Activated T-cell treated with anti-CD3 and anti-CD28 coated beads, Interleukin-2, amount 50 U/mL, for 24 hours (primary cell): ENCODE data around the gene CTSH.
"Not testable (repeated sequence)": the region's sequence is repeated elsewhere in the genome, so short reads cannot be mapped to it uniquely, and the experiment has no call there.

ENCODE experiments used
- DNase-seq: peaks from one replicate; pipeline ENCODE4 v3.0.0-alpha.2; 2020
- H3K27ac Mint-ChIP-seq: 2 replicates; pipeline ENCODE4 v1.8.0; 2020; ENCODE audit warnings: mild to moderate bottlenecking, mixed read lengths
- H3K27me3 Mint-ChIP-seq: 2 replicates; pipeline ENCODE4 v1.8.0; 2020; ENCODE audit warnings: mixed read lengths
- H3K36me3 Mint-ChIP-seq: 2 replicates; pipeline ENCODE4 v1.8.0; 2020; ENCODE audit warnings: low read depth, mixed read lengths
- H3K4me1 Mint-ChIP-seq: 2 replicates; pipeline ENCODE4 v1.8.0; 2020; ENCODE audit warnings: low read depth, mixed read lengths
- H3K4me3 Mint-ChIP-seq: 2 replicates; pipeline ENCODE4 v1.8.0; 2020; ENCODE audit warnings: mild to moderate bottlenecking, moderate library complexity, mixed read lengths
- H3K9me3 Mint-ChIP-seq: 2 replicates; pipeline ENCODE4 v1.8.0; 2020; ENCODE audit warnings: mixed read lengths

CTSH gene

DNA sequence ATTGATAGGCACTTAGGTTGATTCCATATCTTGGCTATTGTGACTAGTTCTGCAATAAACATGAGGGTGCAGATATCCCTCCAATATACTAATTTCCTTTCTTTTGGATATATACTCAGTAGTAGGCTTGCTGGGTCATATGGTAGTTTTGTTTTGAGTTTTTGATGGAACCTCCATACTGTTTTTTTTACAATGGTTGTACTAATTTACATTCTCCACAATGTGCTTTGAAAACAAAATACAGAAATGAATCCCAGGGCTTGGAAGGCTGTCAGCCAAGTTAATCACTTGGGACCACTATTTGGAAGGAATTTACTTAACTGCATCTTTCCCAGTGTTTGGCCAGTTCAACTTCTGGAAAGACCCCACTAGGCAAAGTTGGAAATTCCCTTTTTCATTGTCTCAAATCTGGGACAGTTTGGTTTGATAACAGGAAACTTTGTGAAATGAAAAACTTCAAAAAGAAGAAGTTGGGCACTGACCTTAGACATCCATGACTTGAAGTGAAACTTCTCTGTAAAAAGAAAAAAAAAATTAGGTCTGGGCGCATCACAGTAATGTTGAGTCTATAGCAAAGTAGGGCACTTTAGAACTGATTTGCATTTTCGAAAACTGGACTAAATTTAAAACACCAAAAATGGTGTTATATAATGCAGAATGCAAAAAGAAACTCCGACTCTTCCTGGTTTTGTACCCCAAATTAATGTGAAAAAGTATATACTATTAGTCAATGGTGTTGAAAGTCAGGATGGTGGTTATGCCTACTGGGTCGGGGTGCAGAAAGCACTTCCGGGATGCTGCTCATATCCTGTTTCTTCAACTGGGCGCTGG, 6.0 kb downstream of the CTSH start:
- DNase-seq, result no peak
- Mint-ChIP-seq H3K36me3 (peaks cover 2% of the 10 kb centered on the region), H3K27me3 (peaks cover 19% of the 10 kb centered on the region), H3K9me3 (no peaks in the 10 kb centered on the region), H3K4me1 (peaks cover 24% of the 10 kb centered on the region), H3K4me3 (peak overlapping the region; percentile 13), H3K27ac (peak overlapping the region; percentile 70)

DNA sequence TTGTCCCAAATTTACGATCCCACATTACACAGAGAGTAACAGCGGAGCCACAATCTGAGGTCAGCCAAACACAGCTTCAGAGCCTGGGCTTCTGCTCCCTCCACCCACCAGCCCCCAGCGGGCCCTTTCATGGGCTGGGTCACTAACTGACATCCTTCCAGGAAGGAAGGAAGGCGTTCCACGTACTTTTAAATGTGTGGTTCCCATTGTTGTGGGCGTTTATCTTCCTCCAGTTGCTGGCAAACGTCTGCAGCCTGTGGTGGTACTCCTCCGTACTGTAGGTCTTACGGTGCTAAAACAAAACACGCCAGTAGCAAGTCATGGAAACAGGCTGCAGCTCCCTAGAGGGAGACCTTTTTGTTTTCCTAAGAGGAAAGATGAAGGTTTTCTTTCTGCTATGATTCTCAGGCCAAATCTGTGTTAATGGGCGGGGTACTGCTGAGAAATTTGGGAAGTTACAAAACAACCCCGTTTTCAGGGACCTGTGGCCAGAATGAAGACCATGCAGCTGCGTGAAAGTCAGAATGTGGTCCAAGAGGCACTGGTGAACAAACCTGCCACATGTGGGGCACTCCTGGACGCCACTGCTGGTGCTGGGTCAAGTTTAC, 7.6 kb downstream of the CTSH start:
- H3K27ac Mint-ChIP-seq, result peak overlapping the region; percentile 61
- H3K36me3 Mint-ChIP-seq, result peaks cover 2% of the 10 kb centered on the region
- no peaks in the 10 kb centered on the region for H3K9me3 Mint-ChIP-seq
- peaks cover 24% of the 10 kb centered on the region for H3K4me1 Mint-ChIP-seq
- DNase-seq, result no peak
- peaks cover 7% of the 10 kb centered on the region for H3K27me3 Mint-ChIP-seq
- peak overlapping the region; percentile 10 for H3K4me3 Mint-ChIP-seq

DNA sequence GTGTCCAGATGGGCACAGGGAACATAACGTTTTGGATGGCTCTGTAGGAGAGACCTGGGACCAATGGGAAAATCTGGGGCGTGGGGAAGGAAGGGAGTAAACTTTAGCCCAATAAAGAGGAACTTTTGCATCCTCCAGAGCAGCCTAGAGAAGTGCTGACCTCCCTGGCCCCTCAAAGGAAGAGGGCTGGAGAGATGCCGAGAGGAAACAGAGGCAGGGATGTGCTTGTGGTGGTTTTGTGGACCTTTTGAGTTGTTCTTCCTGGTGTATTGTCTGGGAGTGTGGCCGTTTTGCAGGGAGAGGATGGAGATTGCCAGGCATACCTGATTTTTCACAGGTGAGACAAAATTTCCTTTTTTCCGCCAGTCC, 10.2 kb downstream of the CTSH start:
- Mint-ChIP-seq H3K36me3 (peaks cover 2% of the 10 kb centered on the region), H3K27ac (no peak overlapping the region), H3K4me1 (peaks cover 21% of the 10 kb centered on the region), H3K27me3 (peaks cover 6% of the 10 kb centered on the region), H3K4me3 (no peak overlapping the region), H3K9me3 (no peaks in the 10 kb centered on the region)
- no peak for DNase-seq

DNA sequence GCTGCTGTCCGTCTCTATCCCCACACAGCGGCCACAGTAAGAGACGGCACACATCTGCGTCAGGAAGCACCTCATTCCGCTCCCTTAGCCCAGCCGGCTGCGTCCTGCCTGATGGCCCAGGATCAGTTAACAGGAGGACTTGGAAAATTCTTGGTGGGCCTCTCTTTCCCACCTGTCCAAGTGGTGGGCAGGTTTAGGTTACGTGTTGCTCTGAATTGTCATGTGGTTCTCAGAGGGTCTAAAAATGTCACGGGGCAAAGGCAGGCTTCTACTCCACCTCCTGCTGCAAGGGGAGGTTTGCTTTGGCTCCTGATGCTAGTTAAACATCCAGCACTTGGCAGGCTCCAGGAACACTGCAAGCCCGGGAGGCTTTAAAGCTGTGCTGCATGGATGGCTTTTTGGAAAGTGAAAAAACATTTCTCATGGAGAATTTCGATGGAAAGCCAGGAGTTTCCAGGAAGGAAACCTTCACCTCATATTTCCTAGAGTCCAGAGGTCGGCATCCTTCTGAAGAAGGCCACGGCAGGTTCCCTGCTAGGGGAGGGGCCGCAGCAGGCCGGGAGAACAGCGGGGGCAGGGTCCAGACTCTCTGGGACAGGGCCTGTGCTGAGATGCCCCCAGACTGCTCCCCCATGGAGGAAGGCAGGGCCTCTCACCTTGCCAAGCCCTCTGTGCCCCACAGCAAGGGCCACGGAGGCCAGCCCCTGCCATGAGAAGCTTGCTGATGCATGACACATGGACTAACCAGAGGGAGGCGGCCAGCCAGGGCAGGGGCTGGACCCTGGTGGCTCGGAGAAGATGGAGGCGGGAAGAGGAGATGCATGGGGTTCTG, 10.8 kb downstream of the CTSH start:
- Mint-ChIP-seq H3K4me1 (peaks cover 17% of the 10 kb centered on the region), H3K9me3 (no peaks in the 10 kb centered on the region), H3K27me3 (peaks cover 6% of the 10 kb centered on the region), H3K27ac (no peak overlapping the region), H3K36me3 (peaks cover 2% of the 10 kb centered on the region), H3K4me3 (no peak overlapping the region)
- no peak for DNase-seq

DNA sequence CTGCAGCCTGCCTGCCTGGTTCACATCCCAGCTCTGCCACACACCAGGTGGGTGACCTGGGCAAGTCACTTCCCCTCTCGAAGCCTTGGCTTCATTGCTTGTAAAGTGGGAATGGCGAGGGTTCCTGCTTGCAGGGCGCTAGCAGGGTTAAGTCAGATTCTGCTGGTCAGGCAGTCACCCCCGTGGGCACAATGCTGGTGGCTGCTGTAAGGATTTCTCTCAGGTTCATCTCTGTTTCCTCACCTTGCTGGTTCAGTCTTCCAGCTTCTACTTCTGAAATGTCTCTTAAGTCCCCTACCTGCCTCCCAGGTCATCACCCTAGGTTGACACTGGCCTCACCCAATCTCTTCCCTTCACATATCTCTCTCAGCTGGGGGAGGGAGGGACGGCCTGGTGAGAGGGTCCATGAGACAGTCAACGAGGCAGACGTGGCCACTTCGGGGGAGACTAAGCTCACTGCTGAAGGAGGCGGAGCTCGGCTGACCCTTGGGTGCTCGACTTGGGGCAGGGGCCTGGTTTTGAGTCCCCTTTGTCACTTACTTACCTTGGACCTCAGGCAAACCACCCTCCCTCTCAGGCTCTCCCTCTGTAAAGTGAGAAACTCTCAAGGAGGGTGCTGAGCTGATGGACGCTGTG, 11.5 kb downstream of the CTSH start:
- no peak overlapping the region for H3K4me3 Mint-ChIP-seq
- peaks cover under 1% of the 10 kb centered on the region for H3K36me3 Mint-ChIP-seq
- H3K27me3 Mint-ChIP-seq, result peaks cover 5% of the 10 kb centered on the region
- no peak overlapping the region for H3K27ac Mint-ChIP-seq
- peaks cover 10% of the 10 kb centered on the region for H3K4me1 Mint-ChIP-seq
- no peak for DNase-seq
- H3K9me3 Mint-ChIP-seq, result no peaks in the 10 kb centered on the region

DNA sequence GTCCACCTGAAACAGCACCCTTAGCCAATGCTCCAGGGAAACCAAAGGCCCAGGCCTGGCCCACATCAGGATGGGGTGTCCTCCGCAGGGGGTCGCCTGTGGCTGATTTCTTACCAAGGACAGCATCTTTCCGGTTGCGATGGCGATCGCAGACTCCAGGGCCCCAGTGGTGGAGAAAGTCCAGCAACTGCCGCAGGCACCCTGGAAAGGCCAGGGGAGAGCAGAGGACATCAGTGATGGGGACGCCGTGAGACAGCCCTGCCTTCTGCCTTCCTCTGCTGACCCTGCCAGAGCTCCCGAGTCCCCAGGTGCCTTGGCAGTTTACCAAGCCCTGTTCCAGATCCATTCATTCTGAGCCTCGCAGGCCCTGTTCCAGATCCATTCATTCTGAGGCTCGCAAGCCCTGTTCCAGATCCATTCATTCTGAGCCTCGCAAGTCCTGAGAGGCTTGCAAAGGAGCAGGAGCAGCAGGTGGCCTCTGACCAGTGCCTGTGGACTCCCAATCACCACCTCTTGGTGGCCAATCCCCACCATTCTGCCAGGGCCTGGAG, 12.5 kb downstream of the CTSH start:
- Mint-ChIP-seq H3K4me1 (peaks cover 6% of the 10 kb centered on the region), H3K27ac (no peak overlapping the region), H3K4me3 (no peak overlapping the region), H3K9me3 (no peaks in the 10 kb centered on the region), H3K27me3 (peaks cover 1% of the 10 kb centered on the region), H3K36me3 (peaks cover 3% of the 10 kb centered on the region)
- DNase-seq, result no peak

DNA sequence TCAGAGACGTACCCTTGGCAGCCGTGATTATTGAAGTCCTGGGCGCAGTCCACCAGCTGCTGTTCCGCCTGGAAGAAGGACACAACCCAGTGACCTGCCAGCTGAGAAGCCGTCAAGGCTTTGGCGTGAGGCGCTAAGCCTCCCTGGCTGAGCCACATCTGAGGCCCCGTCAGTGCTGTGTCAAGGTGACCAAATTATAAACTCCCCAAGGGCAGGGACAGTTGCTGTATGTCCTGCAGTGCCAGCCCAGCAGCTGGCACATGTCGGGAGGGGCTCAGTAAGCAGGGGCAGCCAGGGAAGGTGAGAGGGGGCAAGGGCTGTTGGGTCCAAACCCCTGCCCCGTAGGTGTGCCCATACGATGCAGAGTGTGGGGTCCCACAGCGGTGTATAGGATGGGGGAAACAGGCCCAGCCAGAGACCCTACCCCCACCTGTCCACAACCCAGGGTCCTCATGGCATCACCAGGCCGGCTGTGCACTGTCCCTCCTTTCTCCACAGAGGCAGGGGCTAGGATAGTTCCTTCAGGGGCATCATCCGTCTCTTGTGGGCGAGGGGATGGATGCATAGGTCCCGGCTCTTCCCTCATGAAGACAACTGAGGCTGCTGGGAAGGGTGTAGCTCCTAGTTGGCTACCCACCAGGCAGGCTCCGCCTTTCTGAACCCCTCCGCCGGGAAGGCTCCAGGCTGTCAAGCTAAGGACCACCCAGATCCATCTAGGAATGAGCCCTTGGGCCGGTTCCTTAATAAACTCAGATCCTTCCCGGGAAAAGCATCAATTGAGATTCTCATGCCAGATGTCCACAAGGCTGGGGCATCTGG, 13.2 kb downstream of the CTSH start:
- Mint-ChIP-seq H3K27me3 (no peaks in the 10 kb centered on the region), H3K36me3 (peaks cover 3% of the 10 kb centered on the region), H3K27ac (no peak overlapping the region), H3K4me3 (no peak overlapping the region), H3K4me1 (no peaks in the 10 kb centered on the region), H3K9me3 (no peaks in the 10 kb centered on the region)
- DNase-seq, result no peak

DNA sequence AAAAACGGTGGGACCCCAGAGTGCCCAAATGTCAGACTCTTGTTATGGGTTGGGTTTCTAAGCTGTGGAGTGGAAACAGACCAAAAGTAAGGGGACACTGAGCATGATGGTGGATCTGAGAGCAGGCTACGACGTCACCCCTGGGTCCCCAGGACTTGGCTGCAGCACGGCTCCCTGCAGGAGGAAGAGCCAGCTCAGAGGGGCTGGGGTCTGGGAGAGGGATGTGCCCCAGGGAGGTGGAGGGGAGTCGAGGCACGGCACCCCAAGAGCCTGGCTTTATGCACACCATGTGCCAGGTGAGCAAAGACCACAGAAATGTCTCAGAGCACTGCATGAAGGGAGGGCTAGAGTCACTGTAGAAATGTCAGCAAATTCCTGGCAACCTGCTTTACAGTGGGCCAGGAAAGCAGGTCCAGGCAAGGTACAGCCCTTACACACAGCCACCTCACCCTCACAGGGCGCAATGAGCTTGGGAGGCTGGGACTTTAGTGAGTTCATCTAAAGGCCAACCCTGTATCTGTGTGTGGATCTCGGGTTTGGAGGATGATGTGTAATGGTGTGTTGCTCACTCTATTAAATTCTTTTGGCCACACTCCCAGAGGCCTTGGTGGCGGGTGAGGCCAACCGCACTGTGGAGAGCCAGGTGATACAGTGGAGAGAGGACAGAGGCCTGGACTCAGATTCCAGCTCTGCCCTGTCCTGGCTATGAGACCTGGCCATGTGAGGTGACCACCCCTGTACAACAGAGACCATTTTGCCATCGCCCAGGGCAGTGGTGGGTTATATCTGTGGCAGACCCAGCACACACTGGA, 14.1 kb downstream of the CTSH start:
- no peak for DNase-seq
- H3K27me3 Mint-ChIP-seq, result no peaks in the 10 kb centered on the region
- H3K4me1 Mint-ChIP-seq, result no peaks in the 10 kb centered on the region
- no peak overlapping the region for H3K27ac Mint-ChIP-seq
- no peak overlapping the region for H3K4me3 Mint-ChIP-seq
- no peaks in the 10 kb centered on the region for H3K9me3 Mint-ChIP-seq
- peaks cover 8% of the 10 kb centered on the region for H3K36me3 Mint-ChIP-seq

- Mint-ChIP-seq H3K27ac (no peak overlapping the region), H3K27me3 (no peaks in the 10 kb centered on the region), H3K4me3 (no peak overlapping the region), H3K9me3 (no peaks in the 10 kb centered on the region), H3K4me1 (no peaks in the 10 kb centered on the region), H3K36me3 (peaks cover 19% of the 10 kb centered on the region)
- DNase-seq, result no peak
These were observed 15.1 kb downstream of the CTSH start for GRCh38 chr15:78929536-78930264.

DNA sequence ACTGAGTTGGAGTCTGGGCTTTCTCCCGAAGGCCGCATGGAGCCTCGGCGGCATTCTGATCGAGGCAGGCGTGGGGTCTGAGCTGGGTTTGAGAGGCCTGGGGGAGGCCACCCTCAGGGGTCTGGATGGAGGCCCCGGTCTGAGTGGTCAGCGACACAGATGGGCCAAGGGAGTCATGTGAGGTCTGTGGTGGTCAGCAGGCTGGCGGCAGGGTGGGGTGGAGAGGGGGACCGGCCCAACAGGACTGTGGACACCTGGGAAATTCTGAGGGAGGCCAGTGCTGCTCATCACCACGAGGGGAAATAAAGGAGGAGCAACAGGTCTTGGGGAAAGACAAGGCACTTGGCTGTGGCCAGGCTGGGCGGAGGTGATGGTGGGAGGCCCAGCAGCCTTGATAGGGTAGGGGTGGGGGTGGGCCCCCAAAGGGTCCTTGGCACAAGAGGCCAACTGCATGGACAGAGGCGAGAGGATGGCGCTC, 16.2 kb downstream of the CTSH start:
- Mint-ChIP-seq H3K27me3 (no peaks in the 10 kb centered on the region), H3K27ac (no peak overlapping the region), H3K4me1 (no peaks in the 10 kb centered on the region), H3K9me3 (no peaks in the 10 kb centered on the region), H3K4me3 (no peak overlapping the region), H3K36me3 (peaks cover 28% of the 10 kb centered on the region)
- no peak for DNase-seq

DNA sequence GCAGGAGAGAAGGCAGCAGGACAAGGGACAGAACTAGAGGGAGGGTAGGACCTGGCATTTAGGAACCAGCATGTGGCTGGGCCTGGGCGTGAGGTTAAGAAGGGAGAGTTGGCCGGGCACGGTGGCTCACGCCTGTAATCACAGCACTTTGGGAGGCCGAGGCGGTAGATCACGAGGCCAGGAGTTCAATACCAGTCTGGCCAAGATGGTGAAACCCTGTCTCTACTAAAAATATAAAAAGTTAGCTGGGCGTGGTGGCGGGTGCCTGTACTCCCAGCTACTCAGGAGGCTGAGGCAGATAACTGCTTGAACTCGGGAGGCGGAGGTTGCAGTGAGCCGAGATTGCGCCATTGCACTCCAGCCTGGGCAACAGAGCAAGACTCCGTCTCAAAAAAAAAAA, 16.7 kb downstream of the CTSH start:
- H3K27me3 Mint-ChIP-seq, DNase-seq, H3K9me3 Mint-ChIP-seq, H3K4me1 Mint-ChIP-seq, H3K4me3 Mint-ChIP-seq: not testable (repeated sequence)
- Mint-ChIP-seq H3K27ac (peak overlapping the region; percentile 37), H3K36me3 (peaks cover 31% of the 10 kb centered on the region)

DNA sequence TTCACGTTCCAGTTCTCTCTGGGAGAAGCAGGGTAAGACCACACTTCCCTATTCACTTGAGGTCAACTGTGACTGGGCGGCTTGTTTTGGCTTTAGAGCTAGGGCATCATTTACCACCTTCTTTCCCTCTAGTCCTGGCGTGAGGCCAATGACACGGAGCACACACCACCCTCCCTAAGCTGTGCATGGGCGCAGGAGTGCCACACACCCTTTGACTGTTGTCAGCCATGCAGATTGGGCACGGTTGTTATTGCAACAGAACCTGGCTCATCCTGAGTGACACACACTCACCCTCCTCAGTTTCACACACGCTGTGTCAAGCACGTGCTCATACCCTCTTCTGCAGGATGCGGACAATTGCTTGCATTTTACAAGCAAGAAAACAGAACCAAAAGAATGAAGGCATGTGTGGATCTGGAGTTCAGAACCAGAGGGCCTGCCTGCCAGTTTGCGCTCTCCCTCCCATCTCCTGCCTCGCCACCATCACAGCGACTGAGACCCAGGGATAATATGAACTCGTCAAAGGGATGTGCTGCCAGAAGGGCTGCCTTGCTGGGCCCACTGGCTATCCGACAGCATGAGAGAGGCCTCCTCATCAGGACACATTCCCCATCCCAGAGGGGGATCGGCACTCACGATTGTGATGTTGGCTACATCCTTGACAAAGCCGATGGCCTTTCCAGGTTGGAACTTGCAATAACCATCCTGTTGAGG, 17.6 kb downstream of the CTSH start:
- Mint-ChIP-seq H3K36me3 (peaks cover 41% of the 10 kb centered on the region), H3K4me3 (no peak overlapping the region), H3K9me3 (no peaks in the 10 kb centered on the region), H3K4me1 (no peaks in the 10 kb centered on the region), H3K27ac (no peak overlapping the region), H3K27me3 (no peaks in the 10 kb centered on the region)
- no peak for DNase-seq
